Measurements from ENCODE around the gene UNC50.
A peak's percentile ranks its signal among the peaks of the same experiment; 100 is the strongest.
"Not testable (repeated sequence)": the region's sequence is repeated elsewhere in the genome, so short reads cannot be mapped to it uniquely, and the experiment has no call there.

The UNC50 gene

GRCh38 chr2:98577313-98577712, 31.1 kb upstream of the UNC50 start:
- no peak for DNase-seq

- no peak for DNase-seq
Observed at GRCh38 chr2:98578231-98578630, 30.2 kb upstream of the UNC50 start.

- no peak for DNase-seq
Observed at GRCh38 chr2:98579926-98580325, 28.5 kb upstream of the UNC50 start.

GRCh38 chr2:98580656-98581284, 27.6 kb upstream of the UNC50 start:
- no peak for DNase-seq

GRCh38 chr2:98582523-98582922, 25.9 kb upstream of the UNC50 start:
- DNase-seq, result no peak

- no peak for DNase-seq
Observed at GRCh38 chr2:98583276-98583675, 25.1 kb upstream of the UNC50 start.

GRCh38 chr2:98583816-98584618, 24.4 kb upstream of the UNC50 start:
- DNase-seq, result no peak

- DNase-seq, result no peak
Observed at GRCh38 chr2:98585386-98585785, 23.0 kb upstream of the UNC50 start.

- DNase-seq, result no peak
Observed at GRCh38 chr2:98586551-98587140, 21.7 kb upstream of the UNC50 start.

- no peak for DNase-seq
Observed at GRCh38 chr2:98588880-98589431, 19.4 kb upstream of the UNC50 start.

- no peak for DNase-seq
Observed at GRCh38 chr2:98589489-98589888, 18.9 kb upstream of the UNC50 start.

- DNase-seq, result no peak
Observed at GRCh38 chr2:98592565-98592964, 15.8 kb upstream of the UNC50 start.

GRCh38 chr2:98594665-98595064, 13.7 kb upstream of the UNC50 start:
- DNase-seq, result not testable (repeated sequence)

- no peak for DNase-seq
Observed at GRCh38 chr2:98598781-98599428, 9.5 kb upstream of the UNC50 start.

- peak; percentile 22 for DNase-seq
Observed at GRCh38 chr2:98601532-98602132, 6.8 kb upstream of the UNC50 start.

GRCh38 chr2:98604547-98604946, 3.8 kb upstream of the UNC50 start:
- no peak for DNase-seq

- no peak for DNase-seq
Observed at GRCh38 chr2:98605076-98605475, 3.3 kb upstream of the UNC50 start.

GRCh38 chr2:98606431-98606830, 2.0 kb upstream of the UNC50 start:
- DNase-seq, result no peak

- DNase-seq, result no peak
Observed at GRCh38 chr2:98607104-98607503, 1.3 kb upstream of the UNC50 start.

GRCh38 chr2:98607741-98608115, 661 bp upstream of the UNC50 start:
- no peak for DNase-seq

- DNase-seq, result peak; percentile 14
Observed at GRCh38 chr2:98608962-98609604, 694 bp downstream of the UNC50 start.

- DNase-seq, result no peak
Observed at GRCh38 chr2:98614024-98614739, 5.8 kb downstream of the UNC50 start.

All from CD4-positive, alpha-beta T cell treated with Interleukin-17A for 1 hour (primary cell).